ENCODE data around the gene SPDYE6. TPM values are rescaled to one million over a fixed set of nuclear protein-coding genes. Genes with fewer than 3 reads are reported as not detected.
A peak's percentile ranks its signal among the peaks of the same experiment; 100 is the strongest.

SPDYE6 gene
- total RNA-seq, 1 experiment from 2014 or later: not detected

GRCh38 chr7:102398543-102398942, 42.3 kb upstream of the SPDYE6 start:
- Mint-ChIP-seq H3K9me3 (ENCODE audit: low read depth, unreplicated experiment) (no peaks in the 10 kb centered on the region), H3K27me3 (ENCODE audit: unreplicated experiment) (no peaks in the 10 kb centered on the region)

GRCh38 chr7:102396710-102397019, 40.4 kb upstream of the SPDYE6 start:
- H3K9me3 Mint-ChIP-seq (ENCODE audit: low read depth, unreplicated experiment): no peaks in the 10 kb centered on the region
- peak overlapping the region; percentile 81 for H3K27ac Mint-ChIP-seq (ENCODE audit: unreplicated experiment)
- intact Hi-C loops (cut with micrococcal nuclease; ENCODE audit: unreplicated experiment): no loop called here
- peak overlapping the region; percentile 79 for H3K4me3 Mint-ChIP-seq (ENCODE audit: low read depth, unreplicated experiment)
- CTCF ChIA-PET: no interaction called here
- no peak for TF ChIP-seq CTCF (IDR thresholded peaks at IDR 0.05; ENCODE audit: unreplicated experiment)
- H3K36me3 Mint-ChIP-seq (ENCODE audit: insufficient read depth, unreplicated experiment): peaks cover 53% of the 10 kb centered on the region
- no peaks in the 10 kb centered on the region for H3K27me3 Mint-ChIP-seq (ENCODE audit: unreplicated experiment)
- DNase-seq: no peak
- peaks cover 22% of the 10 kb centered on the region for H3K4me1 Mint-ChIP-seq (ENCODE audit: low read depth, unreplicated experiment)
- TSS peak; percentile 65 for BruUV-seq (replicated peaks)

More at GRCh38 chr7:102398543-102398942, 42.3 kb upstream of the SPDYE6 start:
- no peak for DNase-seq
- peaks cover 9% of the 10 kb centered on the region for H3K4me1 Mint-ChIP-seq (ENCODE audit: low read depth, unreplicated experiment)
- intact Hi-C loops (cut with micrococcal nuclease; ENCODE audit: unreplicated experiment): no loop called here
- H3K27ac Mint-ChIP-seq (ENCODE audit: unreplicated experiment): no peak overlapping the region
- CTCF ChIA-PET: interaction anchor here (0.5 kb wide), 1 partner anchor 32 kb away, joined by 3 read pairs; no protein-coding TSS in a partner anchor
- no peak for TF ChIP-seq CTCF (IDR thresholded peaks at IDR 0.05; ENCODE audit: unreplicated experiment)
- peaks cover 53% of the 10 kb centered on the region for H3K36me3 Mint-ChIP-seq (ENCODE audit: insufficient read depth, unreplicated experiment)
- BruUV-seq (replicated peaks): no TSS peak
- no peak overlapping the region for H3K4me3 Mint-ChIP-seq (ENCODE audit: low read depth, unreplicated experiment)

GRCh38 chr7:102395873-102396709, 39.8 kb upstream of the SPDYE6 start, which contains the start of gene PRKRIP1:
Gene PRKRIP1, plus strand, starts transcription at chr7:102396363. Its CDS starts 49 bp downstream, at chr7:102396412.
- no peaks in the 10 kb centered on the region for H3K9me3 Mint-ChIP-seq (ENCODE audit: low read depth, unreplicated experiment)
- CTCF ChIA-PET: interaction anchor here (1.2 kb wide), 1 partner anchor 8 kb away, joined by 4 read pairs; no protein-coding TSS in a partner anchor
- BruUV-seq (replicated peaks): no TSS peak
- TF ChIP-seq CTCF (IDR thresholded peaks at IDR 0.05; ENCODE audit: unreplicated experiment): no peak
- peak; percentile 75 for DNase-seq
- H3K4me3 Mint-ChIP-seq (ENCODE audit: low read depth, unreplicated experiment): peak within 1 kb of the TSS; percentile 79
- intact Hi-C loops (cut with micrococcal nuclease; ENCODE audit: unreplicated experiment): no loop called here
- peaks cover 52% of the 10 kb centered on the region for H3K36me3 Mint-ChIP-seq (ENCODE audit: insufficient read depth, unreplicated experiment)
- no peaks in the 10 kb centered on the region for H3K27me3 Mint-ChIP-seq (ENCODE audit: unreplicated experiment)
- peaks cover 24% of the 10 kb centered on the region for H3K4me1 Mint-ChIP-seq (ENCODE audit: low read depth, unreplicated experiment)
- H3K27ac Mint-ChIP-seq (ENCODE audit: unreplicated experiment): peak within 1 kb of the TSS; percentile 81

GRCh38 chr7:102395592-102395872, 39.3 kb upstream of the SPDYE6 start:
- intact Hi-C loops (cut with micrococcal nuclease; ENCODE audit: unreplicated experiment): no loop called here
- Mint-ChIP-seq H3K27ac (ENCODE audit: unreplicated experiment) (peak overlapping the region; percentile 81), H3K27me3 (ENCODE audit: unreplicated experiment) (no peaks in the 10 kb centered on the region), H3K4me3 (ENCODE audit: low read depth, unreplicated experiment) (peak overlapping the region; percentile 79), H3K36me3 (ENCODE audit: insufficient read depth, unreplicated experiment) (peaks cover 46% of the 10 kb centered on the region), H3K4me1 (ENCODE audit: low read depth, unreplicated experiment) (peaks cover 24% of the 10 kb centered on the region), H3K9me3 (ENCODE audit: low read depth, unreplicated experiment) (no peaks in the 10 kb centered on the region)
- DNase-seq: no peak
- CTCF ChIA-PET: interaction anchor here (1.2 kb wide), 1 partner anchor 9 kb away, joined by 4 read pairs; no protein-coding TSS in a partner anchor
- TSS peak; percentile 95 for BruUV-seq (replicated peaks)
- TF ChIP-seq CTCF (IDR thresholded peaks at IDR 0.05; ENCODE audit: unreplicated experiment): no peak

All from Calu3 (cell line).